GM21619 (cell line): ENCODE measurements around the gene FAM171A2.

Experiments
- ATAC-seq: cut with Tn5 transposase; IDR thresholded peaks from one replicate; pipeline ENCODE4 v1.9.1; 2021; ENCODE audit not compliant: unreplicated experiment

FAM171A2 gene

GRCh38 chr17:44323359-44324091 lies 40.1 kb downstream of the FAM171A2 start:
- ATAC-seq, result no peak

- no peak for ATAC-seq
These were observed 41.3 kb downstream of the FAM171A2 start for GRCh38 chr17:44322236-44322895.

GRCh38 chr17:44321246-44322120 lies 42.2 kb downstream of the FAM171A2 start:
- ATAC-seq, result no peak

DNA sequence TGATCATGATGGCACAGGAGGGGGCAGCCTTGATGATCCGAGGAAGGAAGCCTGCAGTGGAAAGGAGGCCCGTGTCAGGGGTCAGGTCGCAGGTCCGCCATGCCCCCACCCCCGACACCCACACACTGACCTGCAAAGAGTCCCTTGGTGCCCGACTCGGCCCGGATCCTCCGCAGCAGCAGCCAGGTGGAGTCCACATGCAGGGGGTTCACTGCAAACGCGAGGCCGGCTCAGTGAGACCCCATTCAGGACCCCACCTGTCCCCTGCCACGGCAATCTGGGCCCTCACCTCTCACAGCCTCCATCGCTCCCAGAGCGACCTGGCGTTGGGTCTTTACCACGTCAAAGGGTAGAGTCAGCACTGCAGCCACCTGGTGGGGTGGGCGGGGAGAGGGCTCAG lies 43.6 kb downstream of the FAM171A2 start:
- no peak for ATAC-seq

- ATAC-seq, result no peak
These were observed 45.4 kb downstream of the FAM171A2 start for GRCh38 chr17:44318077-44318892.

- no peak for ATAC-seq
These were observed 46.1 kb downstream of the FAM171A2 start for GRCh38 chr17:44317545-44317944.

DNA sequence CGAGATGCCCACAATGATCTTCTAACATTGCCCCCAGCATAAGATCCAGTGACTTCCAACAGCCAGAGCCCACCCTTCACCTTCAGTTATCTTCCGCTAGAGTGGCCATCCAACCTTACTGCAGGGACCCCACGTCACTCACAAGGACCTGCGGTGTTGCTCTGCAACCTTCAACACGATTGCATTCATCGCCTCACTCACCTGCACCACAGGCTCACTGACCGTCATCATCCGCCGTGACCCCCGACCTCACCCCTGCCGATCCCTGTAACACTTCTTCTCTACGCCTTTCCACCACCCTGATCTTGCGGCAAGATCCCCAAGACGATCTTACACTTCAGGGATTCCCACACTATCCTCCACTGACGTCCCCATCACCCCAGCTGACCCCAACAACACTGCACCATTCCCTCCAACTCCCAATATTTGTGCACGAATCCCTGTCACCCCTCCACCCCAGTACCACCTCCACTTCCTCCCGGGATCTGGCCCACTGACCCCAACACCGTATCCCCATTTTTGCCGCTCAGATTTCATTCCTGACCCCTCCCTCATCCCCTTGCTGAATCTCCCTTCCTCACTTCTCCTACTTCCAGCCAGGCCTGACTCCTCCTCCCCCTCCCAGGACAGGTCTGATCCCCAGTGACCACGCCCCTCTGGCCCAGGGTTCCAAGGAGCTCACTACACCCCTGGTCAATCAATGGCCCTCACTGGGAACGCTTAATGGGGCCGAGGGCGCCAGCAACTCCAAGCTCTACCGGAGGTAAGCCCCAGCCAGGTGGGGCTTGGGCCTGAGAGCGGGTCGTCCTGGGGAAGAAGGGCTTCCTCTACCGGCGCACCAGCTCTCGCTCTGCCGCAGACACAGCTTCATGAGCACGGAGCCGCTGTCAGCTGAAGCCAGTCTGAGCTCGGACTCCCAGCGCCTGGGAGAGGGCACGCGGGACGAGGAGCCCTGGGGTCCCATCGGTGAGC lies 47.6 kb downstream of the FAM171A2 start:
- no peak for ATAC-seq

DNA sequence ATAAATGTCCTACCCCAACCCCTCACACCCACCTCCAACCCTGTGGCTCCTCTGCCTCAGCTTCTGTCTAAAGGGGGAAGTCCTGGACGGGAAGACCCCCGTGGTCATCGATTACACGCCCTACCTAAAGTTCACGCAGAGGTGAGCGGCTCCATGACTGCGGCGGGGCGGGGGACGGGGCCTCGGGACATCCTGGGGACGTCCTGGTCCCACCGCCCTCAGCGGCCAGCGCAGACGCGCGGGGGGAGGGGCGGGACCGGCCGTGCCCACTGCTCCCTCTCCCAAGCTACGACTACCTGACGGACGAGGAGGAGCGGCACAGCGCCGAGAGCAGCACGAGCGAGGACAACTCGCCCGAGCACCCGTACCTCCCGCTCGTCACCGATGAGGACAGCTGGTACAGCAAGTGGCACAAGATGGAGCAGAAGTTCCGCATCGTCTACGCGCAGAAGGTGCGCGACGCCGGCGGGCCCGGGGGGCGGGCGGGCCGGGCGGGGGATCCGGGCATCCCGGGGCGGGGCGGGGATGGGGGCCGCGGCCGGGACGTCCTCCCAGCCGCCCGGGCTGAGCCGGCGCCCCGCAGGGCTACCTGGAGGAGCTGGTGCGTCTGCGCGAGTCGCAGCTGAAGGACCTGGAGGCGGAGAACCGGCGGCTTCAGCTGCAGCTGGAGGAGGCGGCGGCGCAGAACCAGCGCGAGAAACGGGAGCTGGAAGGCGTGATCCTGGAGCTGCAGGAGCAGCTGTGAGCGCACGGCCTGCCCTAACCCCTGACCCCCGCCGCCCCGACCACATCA lies 48.6 kb downstream of the FAM171A2 start:
- ATAC-seq, result no peak

DNA sequence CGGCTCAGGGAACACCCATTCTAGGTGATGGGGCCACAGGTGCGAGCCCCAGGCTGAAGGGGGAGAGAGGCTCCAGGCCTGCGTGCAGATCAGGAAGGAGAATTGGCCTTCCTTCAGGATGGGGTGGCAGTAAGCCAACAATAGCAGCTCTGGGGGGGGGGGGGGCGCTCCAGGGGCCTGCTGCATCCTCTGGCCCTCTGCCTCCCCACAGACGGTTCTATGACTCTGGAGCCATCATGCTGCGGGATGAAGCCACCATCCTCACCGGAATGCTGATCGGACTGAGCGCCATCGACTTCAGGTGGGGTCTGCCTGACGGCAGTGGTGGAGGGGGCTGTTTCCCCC lies 49.2 kb downstream of the FAM171A2 start:
- no peak for ATAC-seq

DNA sequence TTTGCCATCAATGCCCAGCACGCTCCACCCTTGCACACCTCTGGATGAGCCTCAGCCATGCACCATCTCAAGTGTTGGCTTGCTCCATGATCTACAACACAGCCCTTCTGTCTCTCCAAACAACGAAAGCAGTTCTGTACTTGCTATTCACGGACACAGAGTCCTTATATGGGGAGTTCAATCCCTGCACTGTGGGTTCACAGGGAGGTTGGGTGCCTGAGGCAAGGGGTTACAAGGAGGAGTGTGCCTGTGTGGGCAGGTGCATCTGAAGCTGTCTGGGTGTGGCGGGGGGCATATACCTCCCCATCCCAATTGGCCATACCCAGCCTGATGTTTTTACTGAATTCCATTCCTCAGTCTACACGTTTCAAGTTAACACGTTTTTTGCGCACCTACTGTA lies 49.6 kb downstream of the FAM171A2 start:
- ATAC-seq, result no peak

- ATAC-seq, result no peak
These were observed 51.1 kb downstream of the FAM171A2 start for GRCh38 chr17:44312396-44313104.

DNA sequence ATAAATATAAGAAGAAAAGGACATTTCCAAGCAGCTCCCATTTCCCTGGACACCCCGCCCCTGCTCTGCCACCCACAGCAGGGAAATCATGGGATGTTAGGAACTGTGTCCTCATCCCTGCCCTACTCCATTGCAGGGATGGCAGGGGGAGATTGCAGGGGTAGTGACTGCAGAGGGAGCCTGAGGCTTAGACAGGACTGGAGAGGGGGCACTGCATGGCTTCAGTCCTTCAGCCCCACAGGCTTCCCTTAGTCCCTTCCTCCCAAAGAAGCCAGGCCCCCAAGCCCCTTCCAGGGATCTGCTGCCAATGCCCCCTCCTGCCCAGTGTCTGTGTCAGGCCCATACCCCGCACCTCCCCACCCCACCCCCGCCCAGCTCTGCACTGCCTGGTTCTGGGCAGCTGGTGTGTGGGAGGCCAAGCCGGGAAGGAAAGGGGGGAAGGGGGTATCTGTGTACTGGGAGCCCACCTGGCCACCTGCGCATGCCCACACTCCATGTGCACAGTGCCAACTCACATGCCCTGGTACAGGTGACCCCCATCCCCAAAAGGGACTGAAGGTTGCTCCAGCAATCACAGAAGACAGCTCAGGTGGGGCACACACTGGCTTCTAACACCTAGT lies 52.0 kb downstream of the FAM171A2 start:
- no peak for ATAC-seq

DNA sequence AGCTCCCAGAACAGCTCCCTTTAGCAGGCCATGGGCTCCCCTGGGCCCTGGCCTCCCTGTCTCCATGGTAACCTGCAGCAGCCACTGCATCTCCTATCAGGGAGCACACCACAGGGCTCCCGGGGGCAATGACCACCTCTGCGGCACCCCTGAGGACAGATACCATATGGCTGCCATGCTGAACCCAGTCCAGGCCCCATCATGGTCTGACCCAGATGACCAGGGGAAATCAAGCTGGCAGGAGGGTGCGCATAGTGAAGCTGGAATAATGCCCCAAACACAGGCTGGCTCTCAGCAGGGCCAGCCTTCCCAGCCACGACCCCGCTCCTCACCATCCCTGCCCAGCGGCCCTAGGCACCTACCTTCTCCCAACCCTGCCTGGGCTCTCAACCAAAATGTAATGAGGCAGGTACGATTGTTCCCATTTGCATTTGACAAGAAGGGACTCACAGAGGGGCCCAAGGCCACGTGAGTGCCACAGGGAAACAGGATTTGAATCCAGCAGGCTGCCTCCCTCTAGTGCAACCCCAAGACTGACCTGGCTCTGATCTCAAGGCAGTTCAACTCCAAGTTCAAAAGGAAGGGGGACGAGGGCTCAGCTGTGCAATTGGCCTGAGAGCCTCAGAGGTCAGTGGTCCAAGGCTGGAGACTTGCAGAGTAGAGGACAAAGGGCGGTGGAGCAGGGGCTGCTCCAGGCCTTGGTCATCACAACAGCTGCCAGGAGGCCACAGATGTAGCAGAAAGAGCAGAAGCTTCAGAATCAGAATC lies 52.9 kb downstream of the FAM171A2 start:
- ATAC-seq, result no peak

GRCh38 chr17:44310188-44310587 lies 53.5 kb downstream of the FAM171A2 start:
- ATAC-seq, result no peak

GRCh38 chr17:44309472-44309871 lies 54.2 kb downstream of the FAM171A2 start:
- no peak for ATAC-seq

GRCh38 chr17:44308865-44309264 lies 54.8 kb downstream of the FAM171A2 start:
- no peak for ATAC-seq

DNA sequence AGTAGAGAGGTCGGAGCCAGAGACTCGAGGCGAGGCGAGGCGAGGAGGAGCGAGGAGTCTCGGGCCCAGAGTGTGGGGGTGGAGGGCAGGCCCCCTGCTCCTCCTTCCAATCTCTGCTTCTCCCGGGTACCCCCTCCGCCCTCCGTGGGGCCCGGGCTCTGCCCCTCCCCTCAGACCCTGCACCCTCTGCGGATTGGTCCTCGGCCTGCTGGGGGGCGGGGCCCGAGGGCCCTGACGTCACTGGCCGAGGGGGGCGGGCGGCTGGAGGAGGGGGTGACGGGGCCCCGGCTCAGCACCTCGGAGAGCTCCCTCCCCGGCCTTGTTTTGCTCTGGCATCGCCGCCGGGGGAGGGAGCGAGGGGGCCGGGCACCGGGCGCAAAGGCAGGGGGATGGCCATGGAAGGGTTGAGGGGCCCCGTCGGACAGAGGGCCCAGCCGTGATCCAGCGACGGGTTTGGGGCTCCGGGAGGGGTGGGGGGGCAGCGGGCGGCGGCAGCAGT lies 55.3 kb downstream of the FAM171A2 start, which contains the start of gene RUNDC3A:
TSS of gene RUNDC3A (plus strand) at position 282 of the 499 bp plus-strand sequence. CDS start 232 bp downstream, outside the sequence.
- no peak for ATAC-seq
